Measurements from ENCODE around the gene AICDA.
"Not testable (repeated sequence)": the region's sequence is repeated elsewhere in the genome, so short reads cannot be mapped to it uniquely, and the experiment has no call there.

Gene AICDA

DNA sequence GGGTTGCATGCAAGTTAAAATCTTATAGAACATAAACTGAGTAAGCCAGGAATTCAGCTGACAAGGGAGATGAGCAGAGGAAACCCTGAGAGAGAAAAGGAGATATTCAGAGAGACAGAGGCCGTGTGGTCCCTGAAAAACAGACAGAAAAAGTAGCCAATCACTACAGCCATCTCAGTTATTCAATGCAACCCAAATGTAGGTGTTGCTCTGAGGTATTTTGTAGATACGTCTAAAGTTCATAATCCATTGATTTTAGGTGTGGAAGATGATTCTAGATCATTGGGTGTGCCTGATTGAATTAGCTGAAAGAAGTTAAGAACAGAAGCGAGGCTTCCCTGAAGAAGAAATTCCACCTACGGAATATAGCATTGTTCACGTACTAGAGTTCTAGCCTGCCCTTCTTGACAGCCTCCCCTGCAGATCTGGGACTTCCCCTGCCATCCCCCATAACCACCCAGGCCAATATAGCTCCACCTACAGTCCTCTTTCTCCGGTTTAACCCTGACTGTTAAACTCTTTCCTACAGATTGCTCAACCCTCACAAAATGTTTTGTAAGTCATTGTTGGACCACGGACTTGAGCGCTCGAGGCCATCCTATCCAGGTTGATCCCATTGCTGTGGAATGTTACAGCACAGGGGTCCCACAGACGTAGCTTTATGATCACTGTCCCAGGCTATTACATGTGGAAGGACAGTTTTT is 21.7 kb downstream of the AICDA start:
- TF ChIP-seq, protein P1, sequence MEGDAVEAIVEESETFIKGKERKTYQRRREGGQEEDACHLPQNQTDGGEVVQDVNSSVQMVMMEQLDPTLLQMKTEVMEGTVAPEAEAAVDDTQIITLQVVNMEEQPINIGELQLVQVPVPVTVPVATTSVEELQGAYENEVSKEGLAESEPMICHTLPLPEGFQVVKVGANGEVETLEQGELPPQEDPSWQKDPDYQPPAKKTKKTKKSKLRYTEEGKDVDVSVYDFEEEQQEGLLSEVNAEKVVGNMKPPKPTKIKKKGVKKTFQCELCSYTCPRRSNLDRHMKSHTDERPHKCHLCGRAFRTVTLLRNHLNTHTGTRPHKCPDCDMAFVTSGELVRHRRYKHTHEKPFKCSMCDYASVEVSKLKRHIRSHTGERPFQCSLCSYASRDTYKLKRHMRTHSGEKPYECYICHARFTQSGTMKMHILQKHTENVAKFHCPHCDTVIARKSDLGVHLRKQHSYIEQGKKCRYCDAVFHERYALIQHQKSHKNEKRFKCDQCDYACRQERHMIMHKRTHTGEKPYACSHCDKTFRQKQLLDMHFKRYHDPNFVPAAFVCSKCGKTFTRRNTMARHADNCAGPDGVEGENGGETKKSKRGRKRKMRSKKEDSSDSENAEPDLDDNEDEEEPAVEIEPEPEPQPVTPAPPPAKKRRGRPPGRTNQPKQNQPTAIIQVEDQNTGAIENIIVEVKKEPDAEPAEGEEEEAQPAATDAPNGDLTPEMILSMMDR (conservative IDR thresholded peaks at IDR 0.05; ENCODE audit: low read depth, low read length), result no peak
- DNase-seq (ENCODE audit: low read depth), result no peak

DNA sequence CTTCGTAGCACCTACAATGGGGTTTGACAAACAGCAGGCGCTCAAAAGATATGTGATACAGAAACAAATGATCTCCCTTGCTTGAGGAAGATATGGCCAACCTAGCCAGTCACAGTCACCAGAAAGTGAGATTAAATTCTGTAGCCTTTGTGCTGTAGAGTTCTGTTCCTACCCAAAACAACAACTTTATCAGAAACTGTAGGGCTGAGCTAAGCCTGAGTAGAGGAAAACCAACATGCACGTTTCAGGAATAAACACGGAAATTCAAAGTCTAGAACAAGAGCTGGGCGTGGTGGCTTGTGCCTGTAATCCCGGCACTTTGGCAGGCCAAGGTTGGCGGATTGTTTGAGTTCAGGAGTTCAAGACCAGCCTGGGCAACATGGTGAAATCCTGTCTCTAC is 23.0 kb downstream of the AICDA start:
- H3K4me3 ChIP-seq (ENCODE audit: low read length), result no peak overlapping the region
- DNase-seq (ENCODE audit: low read depth), result no peak
- TF ChIP-seq, protein P1 (conservative IDR thresholded peaks at IDR 0.05; ENCODE audit: low read depth, low read length), result no peak

More for the DNA sequence above, 21.7 kb downstream of the AICDA start:
- no peak overlapping the region for H3K4me3 ChIP-seq (ENCODE audit: low read length)

DNA sequence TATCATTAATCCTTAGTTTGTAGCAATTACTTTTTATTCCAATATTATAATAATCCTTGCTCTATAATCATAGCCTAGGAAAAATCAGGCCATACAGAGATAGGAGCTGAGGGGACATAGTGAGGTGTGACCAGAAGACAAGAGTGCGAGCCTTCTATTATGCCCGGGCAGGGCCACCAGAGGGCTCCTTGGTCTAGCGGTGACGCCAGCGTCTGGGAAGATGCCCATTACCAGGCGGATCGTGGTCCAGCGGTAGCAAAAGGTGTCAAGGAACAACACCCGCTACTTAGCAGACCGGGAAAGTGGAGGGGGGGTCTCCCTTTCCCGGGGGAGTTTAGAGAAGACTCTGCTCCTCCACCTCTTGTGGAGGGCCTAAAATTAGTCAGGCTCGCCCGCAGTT is 28.2 kb downstream of the AICDA start:
- not testable (repeated sequence) for H3K4me3 ChIP-seq (ENCODE audit: low read length); DNase-seq (ENCODE audit: low read depth)

DNA sequence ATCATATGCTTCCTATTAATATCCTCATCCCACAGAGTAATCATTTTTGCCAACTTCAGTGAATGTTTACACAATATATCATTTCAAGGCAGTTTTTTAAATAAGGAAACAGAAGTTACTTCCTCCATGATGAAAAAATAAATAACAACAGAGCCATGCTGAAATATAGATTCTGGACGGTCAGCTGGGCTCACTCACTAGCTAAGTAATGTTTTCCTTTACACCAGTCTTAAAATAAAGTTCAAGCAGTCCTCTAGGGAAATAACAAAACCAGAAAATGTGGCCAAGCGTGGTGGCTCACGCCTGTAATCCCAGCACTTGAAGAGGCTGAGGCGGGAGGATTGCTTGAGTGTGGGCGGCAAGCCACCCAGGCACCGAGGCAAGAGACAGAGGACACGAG is 28.7 kb downstream of the AICDA start:
- TF ChIP-seq, protein P1 (conservative IDR thresholded peaks at IDR 0.05; ENCODE audit: low read depth, low read length), result no peak
- H3K4me3 ChIP-seq (ENCODE audit: low read length), result no peak overlapping the region
- no peak for DNase-seq (ENCODE audit: low read depth)

DNA sequence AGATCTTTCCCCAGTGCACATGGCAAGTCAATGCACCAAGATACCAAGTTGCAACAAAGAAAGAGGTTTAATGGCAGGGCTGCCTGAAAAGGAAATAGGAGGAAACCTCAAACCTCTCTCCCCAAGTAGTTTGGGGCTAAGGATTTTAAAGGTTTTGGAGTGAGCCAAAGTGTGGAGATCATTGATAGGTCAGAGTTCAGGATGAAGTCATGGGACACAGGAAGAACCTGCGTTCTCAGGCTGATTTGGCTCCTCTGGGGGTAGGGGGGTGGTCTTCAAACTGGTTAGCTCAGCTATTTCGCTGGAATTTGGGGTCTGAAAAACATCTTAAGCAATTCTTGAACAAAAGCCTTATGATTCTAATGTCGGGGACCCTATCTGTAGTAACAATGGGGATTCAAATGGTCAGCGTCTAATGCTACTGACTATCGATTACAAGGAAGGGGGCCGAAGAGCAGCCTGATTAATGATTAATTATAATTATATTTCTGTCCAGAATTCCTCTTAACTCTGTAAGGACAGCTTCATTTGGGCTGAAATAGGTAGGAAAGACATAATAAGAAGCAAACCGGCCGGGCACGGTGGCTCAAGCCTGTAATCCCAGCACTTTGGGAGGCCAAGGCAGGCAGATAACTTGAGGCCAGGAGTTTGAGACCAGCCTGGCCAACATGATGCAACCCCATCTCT is 31.4 kb downstream of the AICDA start:
- DNase-seq (ENCODE audit: low read depth), result no peak
- H3K4me3 ChIP-seq (ENCODE audit: low read length), result no peak overlapping the region
- TF ChIP-seq, protein P1 (conservative IDR thresholded peaks at IDR 0.05; ENCODE audit: low read depth, low read length), result no peak

DNA sequence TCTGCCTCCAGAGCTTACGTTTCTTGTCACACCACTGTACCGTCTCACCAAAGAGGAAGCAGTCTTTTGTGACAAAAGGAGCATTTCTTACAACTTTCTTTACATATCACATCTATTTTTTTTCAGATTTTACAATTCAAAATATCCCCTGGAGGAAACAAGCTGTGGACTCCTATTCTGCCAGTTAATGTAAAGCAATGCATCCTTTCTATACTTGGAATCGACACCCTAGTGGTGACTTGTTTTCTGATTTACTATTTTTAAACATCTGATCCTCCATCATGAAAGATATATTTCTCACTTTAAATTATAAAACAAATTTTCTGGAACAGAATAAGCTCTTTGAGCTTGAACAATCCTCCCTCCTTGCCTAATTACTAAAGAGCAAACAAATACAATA is 34.8 kb downstream of the AICDA start:
- no peak for DNase-seq (ENCODE audit: low read depth)
- H3K4me3 ChIP-seq (ENCODE audit: low read length), result no peak overlapping the region
- TF ChIP-seq, protein P1 (conservative IDR thresholded peaks at IDR 0.05; ENCODE audit: low read depth, low read length), result no peak

DNA sequence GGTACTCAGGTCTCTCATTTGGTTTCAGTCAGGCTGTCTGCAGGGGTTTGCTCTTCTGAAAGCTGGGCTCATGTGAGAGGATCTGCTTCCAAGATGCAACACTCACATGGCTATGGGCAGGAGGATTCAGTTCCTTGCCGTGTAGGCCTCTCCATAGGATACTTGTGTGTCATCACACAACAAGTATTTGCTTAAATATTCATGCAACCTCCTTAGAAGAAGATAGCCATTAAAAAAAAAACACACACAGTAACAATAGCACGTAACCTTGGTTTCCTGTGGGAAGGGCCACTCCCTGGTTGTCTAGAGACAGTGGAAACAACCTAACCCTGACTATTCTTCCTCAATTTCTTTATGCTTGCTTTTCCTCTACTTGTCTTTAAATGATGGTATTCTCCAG is 40.2 kb downstream of the AICDA start:
- no peak overlapping the region for H3K4me3 ChIP-seq (ENCODE audit: low read length)
- DNase-seq (ENCODE audit: low read depth), result no peak
- TF ChIP-seq, protein P1 (conservative IDR thresholded peaks at IDR 0.05; ENCODE audit: low read depth, low read length), result no peak
